NCI-H460 (cell line): ENCODE measurements around the gene TSSK3. TPM values are rescaled to one million over a fixed set of nuclear protein-coding genes. Genes with fewer than 3 reads are reported as not detected.
"Not testable (repeated sequence)": the region's sequence is repeated elsewhere in the genome, so short reads cannot be mapped to it uniquely, and the experiment has no call there.

Experiments
- DNase-seq: peaks from one replicate; pipeline ENCODE4 v3.0.0-alpha.2; 2016; ENCODE audit warnings: low read depth; ENCODE audit errors: extremely low read depth
- total RNA-seq: library from RNA; depleted of rRNA; stranded (reverse); fragments of >200 nt; shearing (Covaris generic); gene quantifications from 2 replicates; pipeline ENCODE4 v1.2.3, GENCODE V29; 2014; rRNA removed

TSSK3 gene
- total RNA-seq, 1 experiment from 2014 or later, result 0.57 TPM

- DNase-seq, result no peak
Observed at GRCh38 chr1:32394890-32395432, 32.6 kb downstream of the TSSK3 start.

GRCh38 chr1:32396524-32396923 lies 34.2 kb downstream of the TSSK3 start:
- not testable (repeated sequence) for DNase-seq

- DNase-seq, result no peak
Observed at GRCh38 chr1:32398401-32398800, 36.1 kb downstream of the TSSK3 start.

GRCh38 chr1:32399843-32400242 lies 37.5 kb downstream of the TSSK3 start:
- DNase-seq, result no peak

- peak; percentile 70 for DNase-seq
Observed at GRCh38 chr1:32400876-32401631, 38.7 kb downstream of the TSSK3 start.

- no peak for DNase-seq
Observed at GRCh38 chr1:32404946-32405345, 42.6 kb downstream of the TSSK3 start.

- DNase-seq, result no peak
Observed at GRCh38 chr1:32405672-32406467, 43.5 kb downstream of the TSSK3 start.

GRCh38 chr1:32406629-32407111 lies 44.3 kb downstream of the TSSK3 start:
- no peak for DNase-seq

GRCh38 chr1:32411261-32411660 lies 48.9 kb downstream of the TSSK3 start:
- no peak for DNase-seq

GRCh38 chr1:32413507-32414185 lies 51.3 kb downstream of the TSSK3 start:
- peak; percentile 29 for DNase-seq

Other genes starting within 250 kb of the TSSK3 start
- gene TXLNA, start 182.9 kb upstream of the TSSK3 start, total RNA-seq, result 42.2 and 46.2 TPM in 2 replicates
- 2.4 and 2.7 TPM in 2 replicates for gene CCDC28B, start 161.9 kb upstream of the TSSK3 start, total RNA-seq
- gene IQCC, start 156.9 kb upstream of the TSSK3 start, total RNA-seq, result 2.3 and 2.9 TPM in 2 replicates
- not detected in 2 replicates for gene DCDC2B, start 153.4 kb upstream of the TSSK3 start, total RNA-seq
- gene TMEM234, start 140.2 kb upstream of the TSSK3 start, total RNA-seq, result 5.4 and 6.5 TPM in 2 replicates
- gene EIF3I, start 140.1 kb upstream of the TSSK3 start, total RNA-seq, result 288 and 292 TPM in 2 replicates
- gene FAM167B, start 115.3 kb upstream of the TSSK3 start, total RNA-seq, result not detected in 2 replicates
- gene LCK, start 111.3 kb upstream of the TSSK3 start, total RNA-seq, result not detected in 2 replicates
- gene HDAC1, start 70.5 kb upstream of the TSSK3 start, total RNA-seq, result 34.6 and 35.6 TPM in 2 replicates
- 16.2 and 21.6 TPM in 2 replicates for gene MARCKSL1, start 26.3 kb upstream of the TSSK3 start, total RNA-seq
- 3.6 and 5.0 TPM in 2 replicates for gene FAM229A, start 54 bp upstream of the TSSK3 start, total RNA-seq
- gene BSDC1, start 31.9 kb downstream of the TSSK3 start, total RNA-seq, result 21.6 and 24.2 TPM in 2 replicates
- gene ZBTB8B, start 102.5 kb downstream of the TSSK3 start, total RNA-seq, result not detected in 2 replicates
- 4.1 and 5.5 TPM in 2 replicates for gene ZBTB8A, start 176.9 kb downstream of the TSSK3 start, total RNA-seq